ENCODE measurements around the gene THPO. TPM values are rescaled to one million over a fixed set of nuclear protein-coding genes. Genes with fewer than 3 reads are reported as not detected.

Gene THPO
- polyA plus RNA-seq, 3 donors = not detected

- peak; percentile 95 for TF ChIP-seq CTCF (IDR thresholded peaks at IDR 0.05)
- Histone ChIP-seq H3K27ac (ENCODE audit: low read depth in 1 of 2, low read length in 2 of 2) (no peak overlapping the region), H4K20me1 (ENCODE audit: insufficient read depth, low read length) (no peaks in the 10 kb centered on the region), H3K4me2 (replicated peaks; ENCODE audit: extremely low read depth, low read length, poor library complexity, severe bottlenecking) (no peak overlapping the region), H3K4me3 (replicated peaks in 1 of 3; ENCODE audit: low read depth in 2 of 3, low read length in 3 of 3) (no peak overlapping the region), H3K9me3 (replicated peaks in 1 of 2; ENCODE audit: control insufficient read depth in 1 of 2, insufficient read depth in 1 of 2, low read length in 2 of 2) (peaks cover 0 to 3% of the 10 kb centered on the region in 2 donors), H2AFZ (ENCODE audit: insufficient read depth, low read depth, low read length, poor library complexity, severe bottlenecking) (no peak overlapping the region), H3K79me2 (ENCODE audit: insufficient read depth, low read length) (no peaks in the 10 kb centered on the region), H3K36me3 (replicated peaks in 1 of 2; ENCODE audit: control insufficient read depth in 1 of 2, insufficient read depth in 2 of 2, low read length in 2 of 2) (no peaks in the 10 kb centered on the region), H3K4me1 (ENCODE audit: control insufficient read depth in 1 of 2, insufficient read depth in 2 of 2, low read length in 2 of 2) (no peaks in the 10 kb centered on the region), H3K27me3 (ENCODE audit: control insufficient read depth in 2 of 2, insufficient read depth in 2 of 2, low read length in 2 of 2) (no peaks in the 10 kb centered on the region), H3K9ac (ENCODE audit: insufficient read depth, low read length, poor library complexity, severe bottlenecking) (no peak overlapping the region)
- WGBS (ENCODE audit: insufficient coverage) = 53% methylated on average over 4 of the region's 14 CpGs
- DNase-seq = peak; percentile 68 to 78 (median 71)
- intact Hi-C loops (cut with micrococcal nuclease) = loop anchor here (2.0 to 5.0 kb wide), 3 partner anchors 95 to 129 kb away; no protein-coding TSS in a partner anchor
- no peak overlapping the region for H3K4me3 Mint-ChIP-seq
- H3K27ac Mint-ChIP-seq = no peak overlapping the region
- H3K36me3 Mint-ChIP-seq = peaks cover 0 to under 1% of the 10 kb centered on the region in 2 donors
- H3K4me1 Mint-ChIP-seq = peaks cover 2% of the 10 kb centered on the region
- peaks cover 0 to 8% (median 4%) of the 10 kb centered on the region in 7 donors for H3K9me3 Mint-ChIP-seq
- H3K27me3 Mint-ChIP-seq (ENCODE audit: low read depth in 3 of 3) = peaks cover under 1 to 3% (median 2%) of the 10 kb centered on the region in 3 donors
These were observed 39.8 kb upstream of the THPO start for GRCh38 chr3:184417619-184418327.

- H4K20me1 ChIP-seq (ENCODE audit: insufficient read depth, low read length) = no peaks in the 10 kb centered on the region
- H3K4me3 ChIP-seq (replicated peaks in 1 of 3; ENCODE audit: low read depth in 2 of 3, low read length in 3 of 3) = no peak overlapping the region
- no peak overlapping the region for H3K9ac ChIP-seq (ENCODE audit: insufficient read depth, low read length, poor library complexity, severe bottlenecking)
- no peaks in the 10 kb centered on the region for H3K79me2 ChIP-seq (ENCODE audit: insufficient read depth, low read length)
- WGBS (ENCODE audit: insufficient coverage) = no CpG with 5 or more reads among the region's 4 CpGs
- H2AFZ ChIP-seq (ENCODE audit: insufficient read depth, low read depth, low read length, poor library complexity, severe bottlenecking) = no peak overlapping the region
- no peaks in the 10 kb centered on the region for H3K27me3 ChIP-seq (ENCODE audit: control insufficient read depth in 2 of 2, insufficient read depth in 2 of 2, low read length in 2 of 2)
- H3K9me3 ChIP-seq (replicated peaks in 1 of 2; ENCODE audit: control insufficient read depth in 1 of 2, insufficient read depth in 1 of 2, low read length in 2 of 2) = no peaks in the 10 kb centered on the region
- no peaks in the 10 kb centered on the region for H3K36me3 ChIP-seq (replicated peaks in 1 of 2; ENCODE audit: control insufficient read depth in 1 of 2, insufficient read depth in 2 of 2, low read length in 2 of 2)
- no peak for DNase-seq
- Mint-ChIP-seq H3K36me3 (no peaks in the 10 kb centered on the region), H3K9me3 (peaks cover 0 to 2% (median 0%) of the 10 kb centered on the region in 7 donors), H3K4me3 (no peak overlapping the region), H3K4me1 (peaks cover 2% of the 10 kb centered on the region), H3K27ac (no peak overlapping the region), H3K27me3 (ENCODE audit: low read depth in 3 of 3) (peaks cover 2 to 8% (median 2%) of the 10 kb centered on the region in 3 donors)
- no peak for TF ChIP-seq CTCF (IDR thresholded peaks at IDR 0.05)
- no peak overlapping the region for H3K4me2 ChIP-seq (replicated peaks; ENCODE audit: extremely low read depth, low read length, poor library complexity, severe bottlenecking)
- H3K4me1 ChIP-seq (ENCODE audit: control insufficient read depth in 1 of 2, insufficient read depth in 2 of 2, low read length in 2 of 2) = no peaks in the 10 kb centered on the region
- intact Hi-C loops (cut with micrococcal nuclease) = loop anchor here (5.0 kb wide), 1 partner anchor 97 kb away; no protein-coding TSS in a partner anchor
- no peak overlapping the region for H3K27ac ChIP-seq (ENCODE audit: low read depth in 1 of 2, low read length in 2 of 2)
These were observed 37.1 kb upstream of the THPO start for GRCh38 chr3:184415203-184415490.
